ENCODE results near the gene CACNA2D3. TPM values are rescaled to one million over a fixed set of nuclear protein-coding genes. Genes with fewer than 3 reads are reported as not detected.

The CACNA2D3 gene
- total and polyA plus RNA-seq, 4 donors = 0.06 to 0.37 (median 0.08) TPM; not detected in 1

GRCh38 chr3:54235998-54236397 lies 113.6 kb downstream of the CACNA2D3 start:
- no peaks in the 10 kb centered on the region for H3K9me3 ChIP-seq (ENCODE audit: control insufficient read depth in 4 of 4, low read length in 3 of 4)
- H3K4me1 ChIP-seq (ENCODE audit: control insufficient read depth in 4 of 4, insufficient read depth in 4 of 4, low read length in 3 of 4) = no peaks in the 10 kb centered on the region
- H3K9ac ChIP-seq (ENCODE audit: low read depth in 1 of 2, low read length in 2 of 2) = no peak overlapping the region
- no peak for DNase-seq (ENCODE audit: low spot score)
- no peak overlapping the region for H3K4me3 ChIP-seq (ENCODE audit: low read depth in 1 of 3, low read length in 3 of 3)
- no peaks in the 10 kb centered on the region for H3K36me3 ChIP-seq (ENCODE audit: control insufficient read depth in 4 of 4, insufficient read depth in 3 of 4, low read depth in 1 of 4, low read length in 3 of 4)
- no peaks in the 10 kb centered on the region for H3K27me3 ChIP-seq (ENCODE audit: control insufficient read depth in 4 of 4, insufficient read depth in 4 of 4, low read length in 3 of 4)
- H3K27ac ChIP-seq (ENCODE audit: low read depth in 1 of 2, low read length in 2 of 2) = no peak overlapping the region
- no peak for TF ChIP-seq JUND (IDR thresholded peaks at IDR 0.05)
- no peak for TF ChIP-seq RAD21 (IDR thresholded peaks at IDR 0.05)
- no peak for TF ChIP-seq RXRA (IDR thresholded peaks at IDR 0.05)
- no peak for TF ChIP-seq SP1 (IDR thresholded peaks at IDR 0.05)
- TF ChIP-seq CTCF (IDR thresholded peaks at IDR 0.05; ENCODE audit: low read depth, low read length, missing input control) = no peak
- no peak for TF ChIP-seq NR2F2 (IDR thresholded peaks at IDR 0.05)
- TF ChIP-seq HNF4G (IDR thresholded peaks at IDR 0.05) = no peak
- TF ChIP-seq FOXA1 (IDR thresholded peaks at IDR 0.05) = no peak
- no peak for TF ChIP-seq TAF1 (conservative IDR thresholded peaks at IDR 0.05)
- TF ChIP-seq EGR1 (IDR thresholded peaks at IDR 0.05; ENCODE audit: low read depth in 2 of 2) = no peak
- TF ChIP-seq HNF4A (conservative IDR thresholded peaks at IDR 0.05) = no peak
- no peak for TF ChIP-seq GABPA (IDR thresholded peaks at IDR 0.05 in 1 of 2, conservative IDR thresholded peaks at IDR 0.05 in 1 of 2)
- no peak for TF ChIP-seq YY1 (IDR thresholded peaks at IDR 0.05)
- WGBS = 78% methylated on average over 4 of the region's 4 CpGs

- WGBS = 52% methylated on average over 3 of the region's 3 CpGs
- TF ChIP-seq SP1 (IDR thresholded peaks at IDR 0.05) = no peak
- TF ChIP-seq HNF4G (IDR thresholded peaks at IDR 0.05) = no peak
- no peak for TF ChIP-seq YY1 (IDR thresholded peaks at IDR 0.05)
- no peak for TF ChIP-seq TAF1 (conservative IDR thresholded peaks at IDR 0.05)
- no peak for TF ChIP-seq RXRA (IDR thresholded peaks at IDR 0.05)
- no peak for TF ChIP-seq EGR1 (IDR thresholded peaks at IDR 0.05; ENCODE audit: low read depth in 2 of 2)
- no peak for TF ChIP-seq CTCF (IDR thresholded peaks at IDR 0.05; ENCODE audit: low read depth, low read length, missing input control)
- no peak for TF ChIP-seq GABPA (IDR thresholded peaks at IDR 0.05 in 1 of 2, conservative IDR thresholded peaks at IDR 0.05 in 1 of 2)
- TF ChIP-seq RAD21 (IDR thresholded peaks at IDR 0.05) = no peak
- TF ChIP-seq REST (IDR thresholded peaks at IDR 0.05) = no peak
- TF ChIP-seq FOXA1 (IDR thresholded peaks at IDR 0.05) = no peak
- no peak for TF ChIP-seq JUND (IDR thresholded peaks at IDR 0.05)
- no peak for TF ChIP-seq MAX (IDR thresholded peaks at IDR 0.05)
- TF ChIP-seq ATF3 (IDR thresholded peaks at IDR 0.05) = no peak
- no peak for TF ChIP-seq ZBTB33 (IDR thresholded peaks at IDR 0.05)
- TF ChIP-seq HNF4A (conservative IDR thresholded peaks at IDR 0.05) = no peak
- no peak for TF ChIP-seq FOXA2 (IDR thresholded peaks at IDR 0.05)
- no peak for TF ChIP-seq NR2F2 (IDR thresholded peaks at IDR 0.05)
- DNase-seq (ENCODE audit: low spot score) = no peak
- H3K4me3 ChIP-seq (ENCODE audit: low read depth in 1 of 3, low read length in 3 of 3) = no peak overlapping the region
- no peak overlapping the region for H3K9ac ChIP-seq (ENCODE audit: low read depth in 1 of 2, low read length in 2 of 2)
- no peaks in the 10 kb centered on the region for H3K27me3 ChIP-seq (ENCODE audit: control insufficient read depth in 4 of 4, insufficient read depth in 4 of 4, low read length in 3 of 4)
- no peaks in the 10 kb centered on the region for H3K9me3 ChIP-seq (ENCODE audit: control insufficient read depth in 4 of 4, low read length in 3 of 4)
- H3K4me1 ChIP-seq (ENCODE audit: control insufficient read depth in 4 of 4, insufficient read depth in 4 of 4, low read length in 3 of 4) = no peaks in the 10 kb centered on the region
- no peaks in the 10 kb centered on the region for H3K36me3 ChIP-seq (ENCODE audit: control insufficient read depth in 4 of 4, insufficient read depth in 3 of 4, low read depth in 1 of 4, low read length in 3 of 4)
- no peak overlapping the region for H3K27ac ChIP-seq (ENCODE audit: low read depth in 1 of 2, low read length in 2 of 2)
These were observed 114.8 kb downstream of the CACNA2D3 start for GRCh38 chr3:54237109-54237508.
